Spleen (tissue), 7 donors: ENCODE data around the gene UPF2.

ENCODE experiments used
- CTCF ChIP-seq, 11 experiments: fragments of 200-600 bp in 7 of 11; fragments of 450-650 bp in 4 of 11; sonication (generic) in 4 of 11; IDR thresholded peaks in 8 of 11; conservative IDR thresholded peaks in 3 of 11; 1 replicate in 7 of 11; 2 replicates in 4 of 11; pipeline versions ENCODE4 v1.4.0 to v1.8.0; 2016 to 2021; ENCODE audit warnings: antibody characterized with exemption in 11 of 11, inconsistent platforms in 4 of 11, mild to moderate bottlenecking in 1 of 11
- POLR2A ChIP-seq, 3 donors: fragments of 450-650 bp; IDR thresholded peaks; one replicate each; pipeline ENCODE4 v1.5.1; 2017; ENCODE audit warnings: antibody characterized with exemption in 3 of 3, mild to moderate bottlenecking in 1 of 3
- POLR2AphosphoS5 ChIP-seq, 3 donors: sonication (generic); formaldehyde crosslinking; IDR thresholded peaks; one replicate each; pipeline ENCODE4 v1.5.1; 2017; ENCODE audit warnings: antibody characterized with exemption in 3 of 3
- donor health status: DM: no; HTN: no; CAD: no; lungs with moderate emphysema.
- donor health status: DM: no; HTN: no; CAD: no.
- donor health status: DM: no; HTN: no; CAD: no.

GRCh38 chr10:11936389-11937152 lies 106.0 kb downstream of the UPF2 start:
- no peak for TF ChIP-seq CTCF (IDR thresholded peaks at IDR 0.05 in 8 of 11, conservative IDR thresholded peaks at IDR 0.05 in 3 of 11)
- no peak for TF ChIP-seq POLR2A (IDR thresholded peaks at IDR 0.05)
- no peak for TF ChIP-seq POLR2AphosphoS5 (IDR thresholded peaks at IDR 0.05)
